ENCODE measurements around the gene ACTRT1.

DNA sequence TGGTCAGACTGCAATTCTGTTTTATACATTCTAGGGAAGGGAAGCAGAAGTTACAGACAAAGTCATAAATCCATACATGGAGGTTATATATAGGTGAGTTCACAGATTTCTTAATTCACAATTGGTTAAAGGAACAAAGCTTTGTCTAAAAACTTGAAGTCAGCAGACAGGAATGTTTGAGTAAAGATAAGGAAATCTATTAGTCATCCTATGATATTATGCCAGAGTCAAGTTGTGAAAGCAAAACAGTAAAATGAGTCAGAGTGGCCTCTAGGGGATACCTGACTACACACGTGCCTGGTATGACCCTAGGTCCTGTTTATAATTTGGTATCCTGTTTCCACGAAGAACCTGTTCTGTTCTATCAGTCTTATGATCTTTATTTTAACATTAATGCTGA, 31.5 kb downstream of the ACTRT1 start:
- TF ChIP-seq, protein P1, sequence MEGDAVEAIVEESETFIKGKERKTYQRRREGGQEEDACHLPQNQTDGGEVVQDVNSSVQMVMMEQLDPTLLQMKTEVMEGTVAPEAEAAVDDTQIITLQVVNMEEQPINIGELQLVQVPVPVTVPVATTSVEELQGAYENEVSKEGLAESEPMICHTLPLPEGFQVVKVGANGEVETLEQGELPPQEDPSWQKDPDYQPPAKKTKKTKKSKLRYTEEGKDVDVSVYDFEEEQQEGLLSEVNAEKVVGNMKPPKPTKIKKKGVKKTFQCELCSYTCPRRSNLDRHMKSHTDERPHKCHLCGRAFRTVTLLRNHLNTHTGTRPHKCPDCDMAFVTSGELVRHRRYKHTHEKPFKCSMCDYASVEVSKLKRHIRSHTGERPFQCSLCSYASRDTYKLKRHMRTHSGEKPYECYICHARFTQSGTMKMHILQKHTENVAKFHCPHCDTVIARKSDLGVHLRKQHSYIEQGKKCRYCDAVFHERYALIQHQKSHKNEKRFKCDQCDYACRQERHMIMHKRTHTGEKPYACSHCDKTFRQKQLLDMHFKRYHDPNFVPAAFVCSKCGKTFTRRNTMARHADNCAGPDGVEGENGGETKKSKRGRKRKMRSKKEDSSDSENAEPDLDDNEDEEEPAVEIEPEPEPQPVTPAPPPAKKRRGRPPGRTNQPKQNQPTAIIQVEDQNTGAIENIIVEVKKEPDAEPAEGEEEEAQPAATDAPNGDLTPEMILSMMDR (IDR thresholded peaks at IDR 0.05): no peak
- TF ChIP-seq EZH2 (IDR thresholded peaks at IDR 0.05): no peak
- no peak for TF ChIP-seq EZH2phosphoT487 (IDR thresholded peaks at IDR 0.05)

All from neural progenitor cell (in vitro differentiated cells).